ENCODE results near the gene SLC25A30.

SLC25A30 gene

GRCh38 chr13:45417790-45418534 is at the start of gene SLC25A30:
SLC25A30 (minus strand) TSS chr13:45418373; CDS start chr13:45411425, 6,948 bp downstream.
- DNase-seq (ENCODE audit: low read depth), result peak; percentile 91

DNA sequence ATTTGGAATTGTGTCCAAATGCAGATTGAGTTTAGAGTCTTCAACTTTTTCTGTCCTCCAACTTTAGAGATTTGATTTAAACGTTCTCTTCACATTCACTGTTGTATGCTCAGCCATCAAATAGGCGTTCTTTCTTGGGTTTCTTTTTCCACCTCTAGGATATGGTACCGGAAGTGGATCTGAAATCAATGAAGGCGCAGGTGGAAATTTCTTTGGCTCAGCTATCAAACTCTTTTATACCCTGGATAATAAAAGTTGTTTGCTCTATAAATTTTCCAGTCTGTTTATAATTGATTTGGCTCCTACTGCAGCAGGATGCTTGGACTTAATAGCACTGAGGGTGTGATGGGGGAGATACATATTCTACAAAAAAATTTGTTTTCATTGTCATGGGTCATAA is 48.2 kb upstream of the SLC25A30 start:
- DNase-seq (ENCODE audit: low read depth), result no peak

DNA sequence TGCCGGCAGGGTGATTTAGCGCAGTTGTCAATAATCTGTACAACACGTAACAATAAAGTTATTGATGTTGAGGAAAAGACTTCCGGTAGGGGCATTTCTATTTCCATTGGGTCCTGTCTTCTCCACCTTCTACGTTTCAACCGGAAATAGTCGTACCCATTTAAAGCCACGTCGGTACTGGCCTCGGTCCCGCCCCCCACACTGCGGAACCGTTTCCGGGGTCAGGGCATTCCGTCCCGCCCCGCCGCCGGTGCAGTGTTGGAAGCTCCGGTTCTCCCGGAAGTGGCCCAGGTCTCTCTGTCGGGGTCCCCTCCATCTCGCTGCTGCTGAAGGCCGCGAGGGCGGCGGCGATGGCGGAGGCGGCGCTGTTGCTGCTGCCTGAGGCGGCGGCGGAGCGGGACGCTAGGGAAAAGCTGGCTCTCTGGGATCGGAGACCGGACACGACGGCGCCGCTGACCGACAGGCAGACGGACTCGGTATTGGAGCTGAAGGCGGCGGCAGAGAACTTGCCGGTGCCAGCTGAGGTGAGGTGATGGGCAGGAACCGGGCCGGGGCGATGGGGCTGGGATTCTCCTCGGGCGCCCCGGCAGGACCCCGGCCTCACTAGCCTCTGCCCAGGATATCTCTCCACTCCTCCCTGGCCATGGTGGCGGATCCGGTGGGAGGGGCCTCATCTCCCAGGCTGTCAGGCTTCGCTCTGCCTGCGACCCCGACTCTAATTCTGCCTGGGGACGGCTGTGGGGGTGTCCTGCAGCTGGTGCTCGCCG is 46.7 kb upstream of the SLC25A30 start, which contains the start of gene COG3:
Gene COG3, plus strand, starts transcription at position 253 of the 767 bp plus-strand sequence. Its CDS starts 98 bp downstream, at position 351.
- peak; percentile 99 for DNase-seq (ENCODE audit: low read depth)

- no peak for DNase-seq (ENCODE audit: low read depth)
These were observed 46.0 kb upstream of the SLC25A30 start for GRCh38 chr13:45464141-45464686.

GRCh38 chr13:45456196-45456972 is 38.2 kb upstream of the SLC25A30 start:
- DNase-seq (ENCODE audit: low read depth), result peak; percentile 67

GRCh38 chr13:45454204-45454603 is 36.0 kb upstream of the SLC25A30 start:
- DNase-seq (ENCODE audit: low read depth), result no peak

DNA sequence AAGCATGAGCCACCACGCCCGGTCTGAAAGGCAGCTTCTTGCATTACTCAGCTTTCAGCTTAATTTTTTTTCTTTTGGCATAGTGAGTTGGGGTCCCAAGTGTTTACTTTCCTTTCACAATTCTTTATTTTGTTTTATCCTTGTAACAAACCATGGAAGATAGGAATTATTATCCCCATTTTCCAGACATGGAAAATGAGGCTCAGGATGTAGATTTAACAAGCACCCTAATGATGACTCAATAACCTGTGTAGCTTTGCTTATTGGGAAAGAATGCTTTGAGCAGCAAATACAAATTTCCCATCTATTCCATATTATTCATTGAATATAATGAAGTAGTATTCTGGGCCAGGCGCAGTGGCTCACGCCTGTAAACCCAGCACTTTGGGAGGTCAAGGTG is 33.1 kb upstream of the SLC25A30 start:
- DNase-seq (ENCODE audit: low read depth), result no peak

- DNase-seq (ENCODE audit: low read depth), result no peak
These were observed 30.9 kb upstream of the SLC25A30 start for GRCh38 chr13:45448965-45449559.

DNA sequence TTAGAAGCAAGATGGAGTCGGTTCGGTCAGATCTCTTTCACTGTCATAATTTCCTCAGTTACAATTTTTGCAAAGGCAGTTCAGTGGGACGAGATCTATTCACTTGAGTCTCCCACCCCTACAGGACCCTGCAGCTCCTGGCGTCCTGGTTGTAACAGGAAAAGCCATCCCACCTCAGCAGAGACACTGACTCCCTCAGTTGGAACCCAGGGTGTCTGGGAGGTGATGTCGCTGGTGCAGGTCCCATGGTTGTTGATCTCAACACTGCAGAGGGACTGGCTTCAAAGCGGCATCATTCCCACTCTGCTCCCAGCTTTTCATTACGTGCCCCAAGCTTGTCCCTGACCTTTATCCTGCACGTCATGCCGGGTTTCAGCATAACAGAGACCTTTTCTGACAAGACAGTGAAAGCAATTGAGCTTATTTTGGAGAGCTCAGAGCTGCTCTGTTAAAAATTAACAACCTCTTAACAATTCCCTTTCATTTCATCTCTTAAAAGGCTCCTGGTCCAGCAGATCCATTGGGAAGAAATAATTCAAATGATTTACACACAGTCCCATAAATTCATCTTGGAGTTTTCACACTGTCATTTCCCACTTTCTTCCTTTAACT is 29.0 kb upstream of the SLC25A30 start:
- DNase-seq (ENCODE audit: low read depth), result no peak

GRCh38 chr13:45446181-45446580 is 28.0 kb upstream of the SLC25A30 start:
- peak; percentile 70 for DNase-seq (ENCODE audit: low read depth)

DNA sequence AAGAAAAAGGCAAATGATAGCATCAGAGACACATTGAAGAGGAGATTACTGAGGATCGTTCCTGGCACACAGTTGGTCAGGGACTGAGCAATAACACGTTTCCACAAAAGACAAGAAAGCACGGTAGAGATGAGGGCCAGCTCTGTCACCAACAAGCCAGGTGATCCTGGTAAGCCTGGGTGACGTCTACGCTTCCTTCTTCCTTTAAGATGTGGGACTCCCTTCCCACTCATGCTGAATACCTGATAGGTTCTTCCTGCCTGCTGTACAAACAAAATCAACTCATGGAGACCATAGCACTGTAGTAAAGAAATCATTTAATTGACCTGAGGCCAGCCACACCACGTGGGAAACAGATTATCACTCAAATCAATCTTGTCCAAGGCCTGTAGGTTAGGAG is 26.9 kb upstream of the SLC25A30 start:
- no peak for DNase-seq (ENCODE audit: low read depth)

GRCh38 chr13:45441633-45442032 is 23.5 kb upstream of the SLC25A30 start:
- DNase-seq (ENCODE audit: low read depth), result peak; percentile 54

- no peak for DNase-seq (ENCODE audit: low read depth)
These were observed 21.7 kb upstream of the SLC25A30 start for GRCh38 chr13:45439781-45440462.

GRCh38 chr13:45439008-45439407 is 20.8 kb upstream of the SLC25A30 start:
- DNase-seq (ENCODE audit: low read depth), result no peak

DNA sequence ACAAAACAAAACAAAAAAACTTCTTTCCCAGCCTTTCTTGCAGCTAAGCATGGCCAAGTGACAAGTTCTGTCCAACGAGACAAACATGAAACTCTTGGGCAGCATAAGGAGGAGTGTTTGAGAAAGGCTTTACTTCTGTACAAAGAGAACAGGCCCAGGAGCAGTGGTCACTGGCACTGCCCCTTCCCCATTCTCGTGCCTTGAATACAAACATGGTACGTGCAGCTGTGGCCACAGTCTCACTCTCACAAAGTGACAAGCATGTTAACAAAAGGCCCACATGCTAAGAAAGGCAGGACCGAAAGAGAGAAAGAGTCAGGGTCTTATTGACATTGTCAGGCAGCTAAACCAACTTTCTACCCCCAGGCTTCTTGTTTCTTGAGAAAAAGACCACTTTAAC is 19.8 kb upstream of the SLC25A30 start:
- DNase-seq (ENCODE audit: low read depth), result no peak

- DNase-seq (ENCODE audit: low read depth), result no peak
These were observed 18.8 kb upstream of the SLC25A30 start for GRCh38 chr13:45436953-45437352.

DNA sequence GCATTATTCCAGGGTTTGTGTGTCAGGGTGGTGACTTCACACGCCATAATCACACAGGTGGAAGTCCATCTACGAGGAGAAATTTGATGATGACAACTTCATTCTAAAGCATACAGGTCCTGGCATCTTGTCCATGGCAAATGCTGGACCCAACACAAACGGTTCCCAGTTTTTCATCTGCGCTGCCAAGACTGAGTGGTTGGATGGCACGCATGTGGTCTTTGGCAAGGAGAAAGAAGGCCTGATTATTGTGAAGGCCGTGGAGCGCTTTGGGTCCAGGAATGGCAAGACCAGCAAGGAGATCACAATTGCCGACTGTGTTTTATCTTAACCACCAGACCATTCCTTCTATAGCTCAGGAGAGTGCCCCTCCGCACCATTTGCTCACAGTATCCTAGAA is 18.2 kb upstream of the SLC25A30 start:
- no peak for DNase-seq (ENCODE audit: low read depth)

GRCh38 chr13:45434556-45435371 is 16.6 kb upstream of the SLC25A30 start:
- no peak for DNase-seq (ENCODE audit: low read depth)

GRCh38 chr13:45433381-45433790 is 15.2 kb upstream of the SLC25A30 start:
- DNase-seq (ENCODE audit: low read depth), result no peak

Measured in iris pigment epithelial cell (primary cell).